OCI-M2 (cell line): ENCODE data around the gene ZFAND3.
"Not testable (repeated sequence)": the region's sequence is repeated elsewhere in the genome, so short reads cannot be mapped to it uniquely, and the experiment has no call there.

Source experiments
- DNase-seq: peaks from one replicate; lab custom pipeline; 2025; ENCODE audit not compliant: unreplicated experiment; lab: John Stamatoyannopoulos, UW

ZFAND3 gene

GRCh38 chr6:38114976-38115625 is 295.6 kb downstream of the ZFAND3 start:
- no peak for DNase-seq

- DNase-seq: no peak
Observed at GRCh38 chr6:38115626-38116008, 296.1 kb downstream of the ZFAND3 start.

- DNase-seq: no peak
Observed at GRCh38 chr6:38116248-38116647, 296.7 kb downstream of the ZFAND3 start.

- DNase-seq: no peak
Observed at GRCh38 chr6:38117281-38117680, 297.8 kb downstream of the ZFAND3 start.

- no peak for DNase-seq
Observed at GRCh38 chr6:38118791-38119365, 299.4 kb downstream of the ZFAND3 start.

GRCh38 chr6:38119516-38119915 is 300.0 kb downstream of the ZFAND3 start:
- no peak for DNase-seq

- not testable (repeated sequence) for DNase-seq
Observed at GRCh38 chr6:38124224-38124926, 304.8 kb downstream of the ZFAND3 start.

GRCh38 chr6:38127284-38127683 is 307.8 kb downstream of the ZFAND3 start:
- DNase-seq: no peak

GRCh38 chr6:38131527-38131965 is 312.0 kb downstream of the ZFAND3 start:
- no peak for DNase-seq

GRCh38 chr6:38133932-38134703 is 314.6 kb downstream of the ZFAND3 start:
- DNase-seq: no peak

GRCh38 chr6:38134704-38135088 is 315.2 kb downstream of the ZFAND3 start:
- no peak for DNase-seq

- DNase-seq: no peak
Observed at GRCh38 chr6:38136547-38136946, 317.0 kb downstream of the ZFAND3 start.

GRCh38 chr6:38137608-38138265 is 318.2 kb downstream of the ZFAND3 start:
- no peak for DNase-seq

GRCh38 chr6:38138374-38138773 is 318.8 kb downstream of the ZFAND3 start:
- DNase-seq: no peak

- DNase-seq: no peak
Observed at GRCh38 chr6:38141085-38141484, 321.6 kb downstream of the ZFAND3 start.

GRCh38 chr6:38141716-38142115 is 322.2 kb downstream of the ZFAND3 start:
- no peak for DNase-seq

- no peak for DNase-seq
Observed at GRCh38 chr6:38142178-38142902, 322.8 kb downstream of the ZFAND3 start.

- DNase-seq: no peak
Observed at GRCh38 chr6:38143191-38144150, 323.9 kb downstream of the ZFAND3 start.

- DNase-seq: no peak
Observed at GRCh38 chr6:38144365-38144945, 324.9 kb downstream of the ZFAND3 start.
